Activated T-helper 1 cell treated with anti-CD3 and anti-CD28 coated beads, Interleukin-12 subunit alpha, Interleukin-12 subunit beta, Interleukin-2, Interleukin-4 antibody, amounts not matched to agents 30 ng/mL and 10 ng/mL and 1 ng/mL, durations not matched to agents 14 hours and 24 hours and 36 hours (primary cell): Measurements from ENCODE around the gene MED14. TPM values are rescaled to one million over a fixed set of nuclear protein-coding genes. Genes with fewer than 3 reads are reported as not detected.

Experiments used
- DNase-seq: peaks from one replicate; pipeline ENCODE4 v3.0.0; 2021; ENCODE audit warnings: low spot score
- H3K27ac Mint-ChIP-seq: one replicate; pipeline ENCODE4 v1.8.0; 2021; ENCODE audit warnings: mild to moderate bottlenecking, mixed read lengths
- H3K27me3 Mint-ChIP-seq: one replicate; pipeline ENCODE4 v1.8.0; 2022; ENCODE audit warnings: mild to moderate bottlenecking, moderate library complexity, mixed read lengths; ENCODE audit not compliant: insufficient read depth
- H3K36me3 Mint-ChIP-seq: one replicate; pipeline ENCODE4 v1.8.0; 2021; ENCODE audit warnings: low read depth, mixed read lengths
- H3K4me1 Mint-ChIP-seq: one replicate; pipeline ENCODE4 v1.8.0; 2021; ENCODE audit warnings: low read depth, mixed read lengths
- H3K4me3 Mint-ChIP-seq: one replicate; pipeline ENCODE4 v1.8.0; 2021; ENCODE audit warnings: mild to moderate bottlenecking, moderate library complexity, mixed read lengths
- H3K9me3 Mint-ChIP-seq: one replicate; pipeline ENCODE4 v1.8.0; 2021; ENCODE audit warnings: mixed read lengths
- intact Hi-C: fragments of 100-400 bp; cut with micrococcal nuclease; formaldehyde crosslinking; loops from one replicate; pipeline ENCODE4 v1.15.1; 2024
- total RNA-seq: library from RNA; stranded (reverse); gene quantifications from 2 replicates; pipeline ENCODE4 v1.2.3, GENCODE V29; 2022

The MED14 gene
- total RNA-seq, 1 donor from 2014 or later: 36.4 TPM

- Mint-ChIP-seq H3K9me3 (no peaks in the 10 kb centered on the region), H3K4me1 (peaks cover 31% of the 10 kb centered on the region), H3K27ac (no peak overlapping the region), H3K4me3 (no peak overlapping the region), H3K36me3 (peaks cover 45% of the 10 kb centered on the region), H3K27me3 (no peaks in the 10 kb centered on the region)
- intact Hi-C loops: no loop called here
- no peak for DNase-seq
These were observed 13.7 kb downstream of the MED14 start for GRCh38 chrX:40721489-40722106.

GRCh38 chrX:40720792-40721191 is 14.6 kb downstream of the MED14 start:
- Mint-ChIP-seq H3K4me3 (no peak overlapping the region), H3K9me3 (no peaks in the 10 kb centered on the region), H3K36me3 (peaks cover 45% of the 10 kb centered on the region), H3K27ac (no peak overlapping the region), H3K27me3 (no peaks in the 10 kb centered on the region), H3K4me1 (peaks cover 31% of the 10 kb centered on the region)
- no peak for DNase-seq
- intact Hi-C loops: no loop called here

GRCh38 chrX:40720339-40720738 is 15.0 kb downstream of the MED14 start:
- peaks cover 31% of the 10 kb centered on the region for H3K4me1 Mint-ChIP-seq
- peaks cover 45% of the 10 kb centered on the region for H3K36me3 Mint-ChIP-seq
- no peaks in the 10 kb centered on the region for H3K9me3 Mint-ChIP-seq
- no peak overlapping the region for H3K27ac Mint-ChIP-seq
- H3K4me3 Mint-ChIP-seq: no peak overlapping the region
- intact Hi-C loops: no loop called here
- no peak for DNase-seq
- H3K27me3 Mint-ChIP-seq: no peaks in the 10 kb centered on the region

- Mint-ChIP-seq H3K4me1 (peaks cover 31% of the 10 kb centered on the region), H3K4me3 (no peak overlapping the region), H3K36me3 (peaks cover 45% of the 10 kb centered on the region), H3K9me3 (no peaks in the 10 kb centered on the region), H3K27me3 (no peaks in the 10 kb centered on the region), H3K27ac (no peak overlapping the region)
- intact Hi-C loops: no loop called here
- no peak for DNase-seq
These were observed 15.6 kb downstream of the MED14 start for GRCh38 chrX:40719731-40720130.

- no peaks in the 10 kb centered on the region for H3K9me3 Mint-ChIP-seq
These were observed 16.1 kb downstream of the MED14 start for GRCh38 chrX:40719218-40719617.

GRCh38 chrX:40709395-40709794 is 25.9 kb downstream of the MED14 start:
- Mint-ChIP-seq H3K36me3 (peaks cover 25% of the 10 kb centered on the region), H3K9me3 (no peaks in the 10 kb centered on the region), H3K27ac (no peak overlapping the region), H3K27me3 (no peaks in the 10 kb centered on the region), H3K4me3 (no peak overlapping the region), H3K4me1 (peaks cover 6% of the 10 kb centered on the region)
- intact Hi-C loops: no loop called here
- DNase-seq: no peak

More at GRCh38 chrX:40719218-40719617, 16.1 kb downstream of the MED14 start:
- Mint-ChIP-seq H3K4me3 (no peak overlapping the region), H3K27me3 (no peaks in the 10 kb centered on the region), H3K27ac (no peak overlapping the region), H3K4me1 (peaks cover 29% of the 10 kb centered on the region), H3K36me3 (peaks cover 46% of the 10 kb centered on the region)
- DNase-seq: no peak
- intact Hi-C loops: no loop called here

GRCh38 chrX:40705658-40706312 is 29.6 kb downstream of the MED14 start:
- no peak for DNase-seq
- Mint-ChIP-seq H3K4me3 (no peak overlapping the region), H3K27me3 (no peaks in the 10 kb centered on the region), H3K4me1 (peaks cover 6% of the 10 kb centered on the region), H3K27ac (no peak overlapping the region), H3K9me3 (no peaks in the 10 kb centered on the region), H3K36me3 (peaks cover 24% of the 10 kb centered on the region)
- intact Hi-C loops: no loop called here

GRCh38 chrX:40700640-40701342 is 34.6 kb downstream of the MED14 start:
- intact Hi-C loops: no loop called here

GRCh38 chrX:40698851-40699250 is 36.5 kb downstream of the MED14 start:
- Mint-ChIP-seq H3K36me3 (peaks cover 17% of the 10 kb centered on the region), H3K27me3 (no peaks in the 10 kb centered on the region), H3K4me1 (peaks cover 8% of the 10 kb centered on the region), H3K27ac (no peak overlapping the region), H3K9me3 (no peaks in the 10 kb centered on the region), H3K4me3 (no peak overlapping the region)
- intact Hi-C loops: no loop called here
- DNase-seq: no peak

More at GRCh38 chrX:40700640-40701342, 34.6 kb downstream of the MED14 start:
- Mint-ChIP-seq H3K36me3 (peaks cover 15% of the 10 kb centered on the region), H3K4me1 (peaks cover under 1% of the 10 kb centered on the region), H3K27ac (no peak overlapping the region), H3K4me3 (no peak overlapping the region), H3K9me3 (no peaks in the 10 kb centered on the region), H3K27me3 (no peaks in the 10 kb centered on the region)
- no peak for DNase-seq

- Mint-ChIP-seq H3K27ac (no peak overlapping the region), H3K36me3 (peaks cover 18% of the 10 kb centered on the region), H3K4me1 (peaks cover 8% of the 10 kb centered on the region), H3K9me3 (no peaks in the 10 kb centered on the region), H3K27me3 (no peaks in the 10 kb centered on the region), H3K4me3 (no peak overlapping the region)
- DNase-seq: no peak
- intact Hi-C loops: no loop called here
These were observed 40.5 kb downstream of the MED14 start for GRCh38 chrX:40694802-40695201.

GRCh38 chrX:40688929-40689328 is 46.4 kb downstream of the MED14 start:
- H3K27ac Mint-ChIP-seq: no peak overlapping the region
- no peak for DNase-seq
- peaks cover 19% of the 10 kb centered on the region for H3K36me3 Mint-ChIP-seq
- peaks cover 14% of the 10 kb centered on the region for H3K4me1 Mint-ChIP-seq
- no peak overlapping the region for H3K4me3 Mint-ChIP-seq
- intact Hi-C loops: no loop called here
- no peaks in the 10 kb centered on the region for H3K27me3 Mint-ChIP-seq
- H3K9me3 Mint-ChIP-seq: no peaks in the 10 kb centered on the region

- no peak for DNase-seq
- Mint-ChIP-seq H3K27ac (no peak overlapping the region), H3K27me3 (no peaks in the 10 kb centered on the region), H3K36me3 (peaks cover 17% of the 10 kb centered on the region), H3K4me3 (no peak overlapping the region), H3K4me1 (peaks cover 14% of the 10 kb centered on the region), H3K9me3 (no peaks in the 10 kb centered on the region)
- intact Hi-C loops: no loop called here
These were observed 48.2 kb downstream of the MED14 start for GRCh38 chrX:40687169-40687568.

GRCh38 chrX:40685362-40685918 is 49.9 kb downstream of the MED14 start:
- intact Hi-C loops: no loop called here
- Mint-ChIP-seq H3K4me3 (no peak overlapping the region), H3K4me1 (peaks cover 14% of the 10 kb centered on the region), H3K27ac (no peak overlapping the region), H3K36me3 (peaks cover 17% of the 10 kb centered on the region), H3K9me3 (no peaks in the 10 kb centered on the region), H3K27me3 (no peaks in the 10 kb centered on the region)
- no peak for DNase-seq
